ENCODE results near the gene BTNL2. TPM values are rescaled to one million over a fixed set of nuclear protein-coding genes. Genes with fewer than 3 reads are reported as not detected.

Gene BTNL2
- total and polyA plus RNA-seq, 2 donors (not counting 3 experiments of a cell fraction or from before 2014, with no cell fraction given), result not detected

GRCh38 chr6:32397252-32397920 is 9.6 kb downstream of the BTNL2 start:
- H3K4me1 ChIP-seq (ENCODE audit: control insufficient read depth, extremely low read depth, insufficient read depth, low read length), result peaks cover 13% of the 10 kb centered on the region
- BruUV-seq (replicated peaks), result no TSS peak
- H2AFZ ChIP-seq (ENCODE audit: low read depth, low read length), result no peak overlapping the region
- DNase-seq (ENCODE audit: low read depth, low spot score), result no peak
- TF ChIP-seq JUN (IDR thresholded peaks at IDR 0.05; ENCODE audit: borderline replicate concordance, insufficient read depth, insufficient read length, low read depth) (peak; percentile 17), POLR2AphosphoS5 (IDR thresholded peaks at IDR 0.05; ENCODE audit: insufficient read depth, low read depth, low read length) (no peak)
- ChIA-PET CTCF (interaction anchor here (1.0 kb wide), 1 partner anchor 16 kb away, joined by 3 read pairs; no protein-coding TSS in a partner anchor), POLR2A (no interaction called here)
- no peaks in the 10 kb centered on the region for H3K36me3 ChIP-seq (ENCODE audit: control insufficient read depth in 2 of 2, extremely low read depth in 1 of 2, insufficient read depth in 2 of 2, low read length in 2 of 2)
- no peak overlapping the region for H3K4me3 ChIP-seq (replicated peaks in 1 of 3; ENCODE audit: insufficient read depth in 1 of 3, low read depth in 1 of 3, low read length in 3 of 3)
- H3K27me3 ChIP-seq (ENCODE audit: control insufficient read depth in 2 of 2, insufficient read depth in 2 of 2, low read length in 2 of 2), result peaks cover 0 to 6% of the 10 kb centered on the region in 2 experiments
- FAIRE-seq, result no peak
- no peaks in the 10 kb centered on the region for H3K9me3 ChIP-seq (replicated peaks; ENCODE audit: control insufficient read depth, insufficient read depth, low read length)
- dilution Hi-C loops (cut with MboI; ENCODE audit: extremely low pct_ligation_motif_present, low sequenced_read_pairs) (no loop called here), intact Hi-C loops (cut with micrococcal nuclease) (no loop called here)
- no peak overlapping the region for H3K27ac ChIP-seq (ENCODE audit: insufficient read depth, low read depth, low read length)
- no peaks in the 10 kb centered on the region for H3K9me1 ChIP-seq (replicated peaks; ENCODE audit: control insufficient read depth, extremely low read depth, insufficient read depth, low read length)
- no peaks in the 10 kb centered on the region for H3K79me2 ChIP-seq (ENCODE audit: control insufficient read depth, insufficient read depth, low read length)
- no peak overlapping the region for H3K4me2 ChIP-seq (ENCODE audit: insufficient read depth, low read length)
- no peak overlapping the region for H3K9ac ChIP-seq (replicated peaks; ENCODE audit: extremely low read depth, insufficient read depth, low read length)
- no peaks in the 10 kb centered on the region for H4K20me1 ChIP-seq (replicated peaks; ENCODE audit: control insufficient read depth, extremely low read depth, insufficient read depth, low read length)

- ChIA-PET POLR2A (no interaction called here), CTCF (no interaction called here)
- Histone ChIP-seq H4K20me1 (replicated peaks; ENCODE audit: control insufficient read depth, extremely low read depth, insufficient read depth, low read length) (no peaks in the 10 kb centered on the region), H3K4me3 (replicated peaks in 1 of 3; ENCODE audit: insufficient read depth in 1 of 3, low read depth in 1 of 3, low read length in 3 of 3) (no peak overlapping the region), H3K79me2 (ENCODE audit: control insufficient read depth, insufficient read depth, low read length) (no peaks in the 10 kb centered on the region), H3K27ac (ENCODE audit: insufficient read depth, low read depth, low read length) (no peak overlapping the region), H3K36me3 (ENCODE audit: control insufficient read depth in 2 of 2, extremely low read depth in 1 of 2, insufficient read depth in 2 of 2, low read length in 2 of 2) (no peaks in the 10 kb centered on the region), H3K4me2 (ENCODE audit: insufficient read depth, low read length) (no peak overlapping the region), H3K9me1 (replicated peaks; ENCODE audit: control insufficient read depth, extremely low read depth, insufficient read depth, low read length) (no peaks in the 10 kb centered on the region), H3K9ac (replicated peaks; ENCODE audit: extremely low read depth, insufficient read depth, low read length) (no peak overlapping the region), H2AFZ (ENCODE audit: low read depth, low read length) (no peak overlapping the region), H3K4me1 (ENCODE audit: control insufficient read depth, extremely low read depth, insufficient read depth, low read length) (peaks cover 13% of the 10 kb centered on the region), H3K9me3 (replicated peaks; ENCODE audit: control insufficient read depth, insufficient read depth, low read length) (no peaks in the 10 kb centered on the region), H3K27me3 (ENCODE audit: control insufficient read depth in 2 of 2, insufficient read depth in 2 of 2, low read length in 2 of 2) (peaks cover 0 to 6% of the 10 kb centered on the region in 2 experiments)
- BruUV-seq (replicated peaks), result no TSS peak
- dilution Hi-C loops (cut with MboI; ENCODE audit: extremely low pct_ligation_motif_present, low sequenced_read_pairs) (no loop called here), intact Hi-C loops (cut with micrococcal nuclease) (no loop called here)
- FAIRE-seq (no peak), DNase-seq (ENCODE audit: low read depth, low spot score) (no peak)
- TF ChIP-seq MAX (IDR thresholded peaks at IDR 0.05; ENCODE audit: insufficient read depth, insufficient read length), result no peak
- no peak for TF ChIP-seq EZH2 (IDR thresholded peaks at IDR 0.05; ENCODE audit: borderline replicate concordance, low read depth, low read length, severe bottlenecking)
These were observed 11.0 kb downstream of the BTNL2 start for GRCh38 chr6:32396028-32396427.
